Natural killer cell treated with Interleukin-12 subunit alpha and Interleukin-12 subunit beta and Interleukin-15 and Interleukin-18, amount 100 ng/mL, for 72 hours (primary cell): Measurements from ENCODE around the gene TELO2. TPM values are rescaled to one million over a fixed set of nuclear protein-coding genes. Genes with fewer than 3 reads are reported as not detected.

Experiments
- ATAC-seq, 2 donors: fragments of 150-1000 bp; cut with Tn5 transposase in 1 of 2; sonication (Bioruptor Pico), chemical (Tn5 transposase) in 1 of 2; 2 replicates each; pipeline ENCODE4 v1.10.0; 2021
- DNase-seq: peaks from one replicate; pipeline ENCODE4 v3.0.0; 2022; ENCODE audit warnings: low spot score
- H3K27ac Mint-ChIP-seq, 2 donors: 1 replicate in 1 of 2; 2 replicates in 1 of 2; pipeline ENCODE4 v1.8.0; 2022; ENCODE audit warnings: mixed read lengths in 2 of 2, mild to moderate bottlenecking in 1 of 2, moderate library complexity in 1 of 2
- H3K27me3 Mint-ChIP-seq, 2 donors: 1 replicate in 1 of 2; 2 replicates in 1 of 2; pipeline ENCODE4 v1.8.0; 2022; ENCODE audit warnings: mixed read lengths in 2 of 2
- H3K36me3 Mint-ChIP-seq: one replicate; pipeline ENCODE4 v1.8.0; 2022; ENCODE audit warnings: mixed read lengths
- H3K4me1 Mint-ChIP-seq, 2 donors: 1 replicate in 1 of 2; 2 replicates in 1 of 2; pipeline ENCODE4 v1.8.0; 2022; ENCODE audit warnings: low read depth in 2 of 2, mixed read lengths in 2 of 2, mild to moderate bottlenecking in 1 of 2
- H3K4me3 Mint-ChIP-seq: one replicate; pipeline ENCODE4 v1.8.0; 2022; ENCODE audit warnings: mixed read lengths
- H3K9me3 Mint-ChIP-seq: 2 replicates; pipeline ENCODE4 v1.8.0; 2022; ENCODE audit warnings: mixed read lengths
- total RNA-seq, 2 donors: library from RNA; stranded (reverse); gene quantifications; one replicate each; pipeline ENCODE4 v1.2.3, GENCODE V29; 2022

TELO2 gene
- total RNA-seq, 2 donors from 2014 or later = 55.5 to 156 TPM

- Mint-ChIP-seq H3K4me1 (peaks cover 7 to 8% of the 10 kb centered on the region in 2 donors), H3K36me3 (no peaks in the 10 kb centered on the region), H3K4me3 (no peak overlapping the region), H3K9me3 (no peaks in the 10 kb centered on the region), H3K27me3 (no peaks in the 10 kb centered on the region), H3K27ac (peak overlapping the region in 1 of 2 donors; percentile 68)
- DNase-seq = no peak
- ATAC-seq = no peak
Measured at GRCh38 chr16:1553946-1554825, 61.0 kb downstream of the TELO2 start.

GRCh38 chr16:1554826-1555445 lies 61.8 kb downstream of the TELO2 start:
- Mint-ChIP-seq H3K36me3 (no peaks in the 10 kb centered on the region), H3K27ac (no peak overlapping the region), H3K9me3 (no peaks in the 10 kb centered on the region), H3K4me3 (no peak overlapping the region), H3K4me1 (peaks cover 7 to 10% of the 10 kb centered on the region in 2 donors), H3K27me3 (no peaks in the 10 kb centered on the region)
- ATAC-seq (no peak), DNase-seq (no peak)

- ATAC-seq = no peak
- Mint-ChIP-seq H3K4me1 (peaks cover 7% of the 10 kb centered on the region in 2 donors), H3K27ac (no peak overlapping the region), H3K36me3 (no peaks in the 10 kb centered on the region), H3K4me3 (no peak overlapping the region), H3K9me3 (no peaks in the 10 kb centered on the region), H3K27me3 (no peaks in the 10 kb centered on the region)
- no peak for DNase-seq
Measured at GRCh38 chr16:1556254-1556653, 63.1 kb downstream of the TELO2 start.

GRCh38 chr16:1557074-1557473 lies 63.9 kb downstream of the TELO2 start:
- H3K4me1 Mint-ChIP-seq = peaks cover 7 to 9% of the 10 kb centered on the region in 2 donors
- no peak overlapping the region for H3K4me3 Mint-ChIP-seq
- ATAC-seq (no peak), DNase-seq (no peak)
- H3K27ac Mint-ChIP-seq = no peak overlapping the region
- no peaks in the 10 kb centered on the region for H3K36me3 Mint-ChIP-seq
- no peaks in the 10 kb centered on the region for H3K9me3 Mint-ChIP-seq
- H3K27me3 Mint-ChIP-seq = no peaks in the 10 kb centered on the region

GRCh38 chr16:1557576-1557975 lies 64.4 kb downstream of the TELO2 start:
- H3K27ac Mint-ChIP-seq = no peak overlapping the region
- no peak overlapping the region for H3K4me3 Mint-ChIP-seq
- peaks cover 6 to 7% of the 10 kb centered on the region in 2 donors for H3K4me1 Mint-ChIP-seq
- no peak for DNase-seq
- H3K36me3 Mint-ChIP-seq = no peaks in the 10 kb centered on the region
- H3K27me3 Mint-ChIP-seq = no peaks in the 10 kb centered on the region
- no peak for ATAC-seq
- no peaks in the 10 kb centered on the region for H3K9me3 Mint-ChIP-seq

- no peak for DNase-seq
- Mint-ChIP-seq H3K27ac (no peak overlapping the region), H3K4me1 (peaks cover 2 to 7% of the 10 kb centered on the region in 2 donors), H3K4me3 (no peak overlapping the region), H3K27me3 (no peaks in the 10 kb centered on the region), H3K9me3 (no peaks in the 10 kb centered on the region), H3K36me3 (no peaks in the 10 kb centered on the region)
- no peak for ATAC-seq
Measured at GRCh38 chr16:1559446-1559975, 66.4 kb downstream of the TELO2 start.

Other genes starting within 250 kb of the TELO2 start
- gene TPSD1, start 237.3 kb upstream of the TELO2 start, total RNA-seq = not detected
- gene UBE2I, start 183.7 kb upstream of the TELO2 start, total RNA-seq = 100 to 1,000 TPM; 202 to 246 TPM
- gene BAIAP3, start 159.7 kb upstream of the TELO2 start, total RNA-seq = under 1 TPM; 0.17 to 0.31 TPM
- gene TSR3, start 141.5 kb upstream of the TELO2 start, total RNA-seq = 100 to 1,000 TPM in 1 of 2 donors, 10 to 100 TPM in 1; 57.4 to 108 TPM
- gene GNPTG, start 141.4 kb upstream of the TELO2 start, total RNA-seq = 10 to 100 TPM; 36.1 to 38.9 TPM
- gene UNKL, start 78.7 kb upstream of the TELO2 start, total RNA-seq = 10 to 100 TPM; 25.4 to 72.1 TPM
- gene UQCC4, start 72.6 kb upstream of the TELO2 start, total RNA-seq = 10 to 100 TPM; 18.4 to 31.1 TPM
- gene PERCC1, start 62.3 kb upstream of the TELO2 start, total RNA-seq = 1 to 10 TPM in 1 of 2 donors, under 1 TPM in 1; 0.98 to 1.2 TPM
- 1 to 10 TPM in 1 of 2 donors, under 1 TPM in 1; 0.38 to 3.6 TPM for gene CCDC154, start 48.8 kb upstream of the TELO2 start, total RNA-seq
- gene CLCN7, start 18.3 kb upstream of the TELO2 start, total RNA-seq = 10 to 100 TPM; 52.2 to 73.5 TPM
- gene PTX4, start 4.4 kb upstream of the TELO2 start, total RNA-seq = under 1 TPM in 1 of 2 donors, not detected in 1; 0.39 TPM
- 10 to 100 TPM in 1 of 2 donors, 1 to 10 TPM in 1; 2.8 to 10.7 TPM for gene TMEM204, start 40.3 kb downstream of the TELO2 start, total RNA-seq
- 1 to 10 TPM; 5.1 to 7.0 TPM for gene IFT140, start 118.7 kb downstream of the TELO2 start, total RNA-seq
- gene CRAMP1, start 119.0 kb downstream of the TELO2 start, total RNA-seq = 10 to 100 TPM; 33.3 to 35.3 TPM
- 10 to 100 TPM; 56.1 to 61.1 TPM for gene JPT2, start 184.9 kb downstream of the TELO2 start, total RNA-seq
- gene MAPK8IP3, start 212.8 kb downstream of the TELO2 start, total RNA-seq = 100 to 1,000 TPM in 1 of 2 donors, 10 to 100 TPM in 1; 92.8 to 132 TPM